ENCODE data around the gene HARBI1. TPM values are rescaled to one million over a fixed set of nuclear protein-coding genes. Genes with fewer than 3 reads are reported as not detected.

The HARBI1 gene
- polyA plus RNA-seq, 1 experiment, result 4.3 TPM

GRCh38 chr11:46663277-46663940 is 46.4 kb upstream of the HARBI1 start:
- CTCF ChIA-PET, result interaction anchor here (1.1 kb wide), 1 partner anchor 21 kb away, joined by 3 read pairs; no protein-coding TSS in a partner anchor
- H3K4me3 ChIP-seq (ENCODE audit: low read depth, low read length), result no peak overlapping the region
- no peaks in the 10 kb centered on the region for H3K9me3 ChIP-seq (ENCODE audit: control insufficient read depth, insufficient read depth, low read length)
- no peak for DNase-seq (ENCODE audit: low read depth, low spot score)
- POLR2A ChIA-PET, result interaction anchor here (1.0 kb wide), 1 partner anchor 14 kb away, joined by 3 read pairs; no protein-coding TSS in a partner anchor
- H3K27me3 ChIP-seq (ENCODE audit: control insufficient read depth, insufficient read depth, low read length), result no peaks in the 10 kb centered on the region
- TF ChIP-seq, protein P1, sequence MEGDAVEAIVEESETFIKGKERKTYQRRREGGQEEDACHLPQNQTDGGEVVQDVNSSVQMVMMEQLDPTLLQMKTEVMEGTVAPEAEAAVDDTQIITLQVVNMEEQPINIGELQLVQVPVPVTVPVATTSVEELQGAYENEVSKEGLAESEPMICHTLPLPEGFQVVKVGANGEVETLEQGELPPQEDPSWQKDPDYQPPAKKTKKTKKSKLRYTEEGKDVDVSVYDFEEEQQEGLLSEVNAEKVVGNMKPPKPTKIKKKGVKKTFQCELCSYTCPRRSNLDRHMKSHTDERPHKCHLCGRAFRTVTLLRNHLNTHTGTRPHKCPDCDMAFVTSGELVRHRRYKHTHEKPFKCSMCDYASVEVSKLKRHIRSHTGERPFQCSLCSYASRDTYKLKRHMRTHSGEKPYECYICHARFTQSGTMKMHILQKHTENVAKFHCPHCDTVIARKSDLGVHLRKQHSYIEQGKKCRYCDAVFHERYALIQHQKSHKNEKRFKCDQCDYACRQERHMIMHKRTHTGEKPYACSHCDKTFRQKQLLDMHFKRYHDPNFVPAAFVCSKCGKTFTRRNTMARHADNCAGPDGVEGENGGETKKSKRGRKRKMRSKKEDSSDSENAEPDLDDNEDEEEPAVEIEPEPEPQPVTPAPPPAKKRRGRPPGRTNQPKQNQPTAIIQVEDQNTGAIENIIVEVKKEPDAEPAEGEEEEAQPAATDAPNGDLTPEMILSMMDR (IDR thresholded peaks at IDR 0.05; ENCODE audit: low read depth, low read length), result no peak
- peak overlapping the region; percentile 39 for H3K27ac ChIP-seq (ENCODE audit: low read depth, low read length)

DNA sequence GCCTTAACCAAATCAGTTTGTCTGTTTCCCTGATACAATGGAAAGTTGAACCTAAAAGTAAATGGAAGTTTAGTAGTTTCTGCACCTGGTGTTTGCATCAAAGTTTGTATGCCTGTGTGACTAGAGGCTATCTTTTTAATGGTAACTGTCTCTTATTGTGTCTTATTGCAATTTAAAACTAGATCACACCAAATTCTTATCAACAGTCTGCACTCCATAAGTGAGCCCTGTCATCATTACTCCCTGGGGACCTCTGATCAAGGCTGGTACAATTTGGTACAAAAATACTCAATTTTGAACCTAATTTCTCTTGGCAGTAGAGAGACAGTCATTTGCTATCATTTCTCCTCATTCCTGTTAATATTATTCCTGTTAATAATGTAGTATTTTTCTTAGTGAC is 45.3 kb upstream of the HARBI1 start:
- ChIA-PET CTCF (no interaction called here), POLR2A (interaction anchor here (1.0 kb wide), 1 partner anchor 13 kb away, joined by 3 read pairs; no protein-coding TSS in a partner anchor)
- no peaks in the 10 kb centered on the region for H3K9me3 ChIP-seq (ENCODE audit: control insufficient read depth, insufficient read depth, low read length)
- H3K27ac ChIP-seq (ENCODE audit: low read depth, low read length), result no peak overlapping the region
- no peak overlapping the region for H3K4me3 ChIP-seq (ENCODE audit: low read depth, low read length)
- DNase-seq (ENCODE audit: low read depth, low spot score), result no peak
- H3K27me3 ChIP-seq (ENCODE audit: control insufficient read depth, insufficient read depth, low read length), result no peaks in the 10 kb centered on the region
- TF ChIP-seq, protein P1 (IDR thresholded peaks at IDR 0.05; ENCODE audit: low read depth, low read length), result no peak

- no peaks in the 10 kb centered on the region for H3K9me3 ChIP-seq (ENCODE audit: control insufficient read depth, insufficient read depth, low read length)
- no peak overlapping the region for H3K27ac ChIP-seq (ENCODE audit: low read depth, low read length)
- no peak overlapping the region for H3K4me3 ChIP-seq (ENCODE audit: low read depth, low read length)
- ChIA-PET POLR2A (no interaction called here), CTCF (no interaction called here)
- TF ChIP-seq, protein P1 (IDR thresholded peaks at IDR 0.05; ENCODE audit: low read depth, low read length), result no peak
- DNase-seq (ENCODE audit: low read depth, low spot score), result no peak
- no peaks in the 10 kb centered on the region for H3K27me3 ChIP-seq (ENCODE audit: control insufficient read depth, insufficient read depth, low read length)
Measured at GRCh38 chr11:46661836-46662235, 44.8 kb upstream of the HARBI1 start.

DNA sequence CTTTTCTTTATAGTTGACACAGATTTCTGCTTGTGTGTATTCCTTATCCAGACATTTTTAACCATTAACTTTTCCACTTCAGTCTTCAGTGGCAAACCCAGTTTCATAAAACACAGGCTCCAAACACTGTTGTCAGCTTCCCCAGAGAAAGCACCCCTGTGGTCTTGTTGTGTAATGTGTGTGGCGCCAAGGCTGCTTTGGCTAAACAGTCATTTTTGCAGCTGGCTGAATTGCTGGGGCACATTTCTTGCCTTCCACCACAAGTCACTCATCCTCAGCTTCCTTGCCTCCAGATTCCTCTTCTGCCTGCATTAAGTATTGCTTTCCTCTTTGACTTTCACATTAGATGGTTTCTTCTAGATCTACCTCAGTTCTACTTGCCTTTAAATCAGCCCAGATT is 42.9 kb upstream of the HARBI1 start:
- Histone ChIP-seq H3K4me3 (ENCODE audit: low read depth, low read length) (no peak overlapping the region), H3K27me3 (ENCODE audit: control insufficient read depth, insufficient read depth, low read length) (no peaks in the 10 kb centered on the region), H3K27ac (ENCODE audit: low read depth, low read length) (no peak overlapping the region), H3K9me3 (ENCODE audit: control insufficient read depth, insufficient read depth, low read length) (no peaks in the 10 kb centered on the region)
- TF ChIP-seq, protein P1 (IDR thresholded peaks at IDR 0.05; ENCODE audit: low read depth, low read length), result no peak
- CTCF ChIA-PET, result interaction anchor here (0.6 kb wide), 1 partner anchor 155 kb away, joined by 5 read pairs; no protein-coding TSS in a partner anchor
- DNase-seq (ENCODE audit: low read depth, low spot score), result peak; percentile 49
- POLR2A ChIA-PET, result interaction anchor here (0.7 to 1.0 kb wide), 2 partner anchors 11 to 17 kb away, joined by 3 to 5 read pairs; no protein-coding TSS in a partner anchor

- H3K27me3 ChIP-seq (ENCODE audit: control insufficient read depth, insufficient read depth, low read length), result no peaks in the 10 kb centered on the region
- no peaks in the 10 kb centered on the region for H3K9me3 ChIP-seq (ENCODE audit: control insufficient read depth, insufficient read depth, low read length)
- peak overlapping the region; percentile 34 for H3K27ac ChIP-seq (ENCODE audit: low read depth, low read length)
- ChIA-PET CTCF (no interaction called here), POLR2A (interaction anchor here (0.7 to 1.0 kb wide), 2 partner anchors 40 to 76 kb away, joined by 3 to 6 read pairs; no protein-coding TSS in a partner anchor)
- TF ChIP-seq, protein P1 (IDR thresholded peaks at IDR 0.05; ENCODE audit: low read depth, low read length), result no peak
- DNase-seq (ENCODE audit: low read depth, low spot score), result peak; percentile 39
- no peak overlapping the region for H3K4me3 ChIP-seq (ENCODE audit: low read depth, low read length)
Measured at GRCh38 chr11:46658259-46658658, 41.2 kb upstream of the HARBI1 start.

Measured in AG04450 (cell line).